SU-DHL-6 (cell line): ENCODE data around the gene TENT4B.
"Not testable (repeated sequence)": the region's sequence is repeated elsewhere in the genome, so short reads cannot be mapped to it uniquely, and the experiment has no call there.

Experiments
- H2AFZ ChIP-seq: fragments of 200-600 bp; sonication (generic); 2 replicates; pipeline ENCODE4 v1.6.1; 2014; ENCODE audit warnings: low read depth, mild to moderate bottlenecking, moderate library complexity, mixed read lengths, antibody characterized with exemption, low read length; ENCODE audit not compliant: severe bottlenecking
- H3F3A ChIP-seq: fragments of 200-600 bp; shearing (Covaris generic); 2 replicates; pipeline ENCODE4 v1.6.0; 2016; ENCODE audit warnings: antibody characterized with exemption, mild to moderate bottlenecking; ENCODE audit not compliant: insufficient read depth
- H3K27ac ChIP-seq: fragments of 200-600 bp; sonication (generic); 2 replicates; pipeline ENCODE4 v1.5.1; 2016; ENCODE audit warnings: low read depth, mild to moderate bottlenecking, low read length, moderate library complexity, mixed read lengths
- H3K27me3 ChIP-seq: fragments of 200-600 bp; sonication (generic), shearing (Covaris generic); 2 replicates; pipeline ENCODE4 v1.6.0; 2014; ENCODE audit warnings: mild to moderate bottlenecking, low read length
- H3K36me3 ChIP-seq: fragments of 200-600 bp; sonication (generic); 2 replicates; pipeline ENCODE4 v1.6.1; 2014; ENCODE audit warnings: mild to moderate bottlenecking, low read length, mixed read lengths
- H3K4me2 ChIP-seq: fragments of 300-600, 200-600 bp; shearing (Covaris generic), sonication (generic); 2 replicates; pipeline ENCODE4 v1.6.0; 2014; ENCODE audit warnings: low read length, low read depth, mild to moderate bottlenecking; ENCODE audit not compliant: poor library complexity, severe bottlenecking
- H3K4me3 ChIP-seq: fragments of 200-600 bp; sonication (generic); 2 replicates; pipeline ENCODE4 v1.5.1; 2014; ENCODE audit warnings: antibody characterized with exemption, low read length, mild to moderate bottlenecking, mixed read lengths; ENCODE audit not compliant: insufficient read depth, poor library complexity, severe bottlenecking
- H3K79me2 ChIP-seq: fragments of 200-600 bp; sonication (generic); 2 replicates; pipeline ENCODE4 v1.6.1; 2014; ENCODE audit warnings: mild to moderate bottlenecking, low read length, moderate library complexity; ENCODE audit not compliant: insufficient read depth
- H3K9ac ChIP-seq: fragments of 200-600 bp; sonication (generic); 2 replicates; pipeline ENCODE4 v1.7.0; 2014; ENCODE audit warnings: mild to moderate bottlenecking, low read length
- H3K9me2 ChIP-seq: fragments of 200-600 bp; sonication (generic); replicated peaks from 2 replicates; pipeline ENCODE4 v1.6.1; 2014; ENCODE audit warnings: low read length; ENCODE audit not compliant: insufficient read depth
- H3K9me3 ChIP-seq: fragments of 200-600 bp; sonication (generic); 2 replicates; pipeline ENCODE4 v1.6.1; 2014; ENCODE audit warnings: low read length, mixed read lengths; ENCODE audit not compliant: insufficient read depth
- H4K20me1 ChIP-seq: fragments of 200-600 bp; sonication (generic); 2 replicates; pipeline ENCODE4 v1.6.1; 2014; ENCODE audit warnings: low read depth, mild to moderate bottlenecking, antibody characterized with exemption, low read length, moderate library complexity, mixed read lengths
- CTCF ChIP-seq: fragments of 200-600 bp; sonication (generic); IDR thresholded peaks from one replicate; pipeline ENCODE4 v1.5.1; 2017; ENCODE audit warnings: antibody characterized with exemption, mild to moderate bottlenecking, low read length, moderate library complexity; ENCODE audit not compliant: insufficient read depth, poor library complexity, severe bottlenecking
- EZH2phosphoT487 ChIP-seq: fragments of 200-600 bp; sonication (generic), shearing (Covaris generic); conservative IDR thresholded peaks from 2 replicates; pipeline ENCODE4 v1.6.1; 2018; ENCODE audit warnings: mild to moderate bottlenecking, antibody characterized with exemption, low read length, moderate library complexity, mixed read lengths

TENT4B gene

GRCh38 chr16:50238314-50238713 lies 85.2 kb downstream of the TENT4B start:
- Histone ChIP-seq H4K20me1 (no peaks in the 10 kb centered on the region), H3K9me2 (no peaks in the 10 kb centered on the region), H3K27me3 (no peaks in the 10 kb centered on the region), H3K36me3 (no peaks in the 10 kb centered on the region), H3F3A (peaks cover 4% of the 10 kb centered on the region; the same call in 1 of the 2 replicates), H3K4me3 (no peak overlapping the region), H3K27ac (no peak overlapping the region), H2AFZ (no peak overlapping the region), H3K79me2 (no peaks in the 10 kb centered on the region), H3K9ac (no peak overlapping the region), H3K9me3 (no peaks in the 10 kb centered on the region), H3K4me2 (no peak overlapping the region)
- TF ChIP-seq EZH2phosphoT487 (no peak), CTCF (no peak)

- H4K20me1 ChIP-seq: no peaks in the 10 kb centered on the region
- H3K4me2 ChIP-seq: no peak overlapping the region
- H3K27ac ChIP-seq: no peak overlapping the region
- peaks cover 4% of the 10 kb centered on the region; the same call in 1 of the 2 replicates for H3F3A ChIP-seq
- H3K4me3 ChIP-seq: no peak overlapping the region
- no peaks in the 10 kb centered on the region for H3K36me3 ChIP-seq
- H3K9me2 ChIP-seq: no peaks in the 10 kb centered on the region
- no peak for TF ChIP-seq EZH2phosphoT487
- no peak for TF ChIP-seq CTCF
- no peaks in the 10 kb centered on the region for H3K27me3 ChIP-seq
- no peak overlapping the region for H3K9ac ChIP-seq
- no peaks in the 10 kb centered on the region for H3K9me3 ChIP-seq
- no peak overlapping the region for H2AFZ ChIP-seq
- no peaks in the 10 kb centered on the region for H3K79me2 ChIP-seq
Measured at GRCh38 chr16:50238868-50239301, 85.8 kb downstream of the TENT4B start.

GRCh38 chr16:50243024-50243423 lies 89.9 kb downstream of the TENT4B start:
- not testable (repeated sequence) for H3K27ac ChIP-seq, H3K36me3 ChIP-seq, H3K79me2 ChIP-seq, H4K20me1 ChIP-seq, H3K9me3 ChIP-seq, H3K9ac ChIP-seq, H3F3A ChIP-seq, H3K4me3 ChIP-seq, H2AFZ ChIP-seq, H3K9me2 ChIP-seq, H3K27me3 ChIP-seq, H3K4me2 ChIP-seq

- Histone ChIP-seq H3K9me3 (no peaks in the 10 kb centered on the region), H2AFZ (no peak overlapping the region)
Measured at GRCh38 chr16:50244140-50244503, 91.0 kb downstream of the TENT4B start.

More at GRCh38 chr16:50244140-50244503, 91.0 kb downstream of the TENT4B start:
- Histone ChIP-seq H3K4me3 (no peak overlapping the region), H3K27ac (no peak overlapping the region), H4K20me1 (no peaks in the 10 kb centered on the region), H3K9me2 (no peaks in the 10 kb centered on the region), H3K4me2 (no peak overlapping the region), H3K79me2 (no peaks in the 10 kb centered on the region), H3F3A (peaks cover 4% of the 10 kb centered on the region; the same call in 1 of the 2 replicates), H3K36me3 (no peaks in the 10 kb centered on the region), H3K9ac (no peak overlapping the region), H3K27me3 (no peaks in the 10 kb centered on the region)
- TF ChIP-seq CTCF: no peak
- TF ChIP-seq EZH2phosphoT487: no peak
